HEK293T (cell line): Measurements from ENCODE around the gene SSH3.
A peak's percentile ranks its signal among the peaks of the same experiment; 100 is the strongest.

Experiments
- CTCF ChIA-PET: fragments of 350-600 bp; formaldehyde crosslinking; extraction: SDS; loops from one replicate; lab custom pipeline; 2021; ENCODE audit warnings: antibody characterized with exemption, inconsistent platforms; lab: Yijun Ruan, JAX
- POLR2A ChIA-PET: fragments of 350-600 bp; formaldehyde crosslinking; extraction: SDS; loops from one replicate; lab custom pipeline; 2020; ENCODE audit warnings: antibody characterized with exemption, inconsistent platforms; lab: Yijun Ruan, JAX
- DNase-seq: peaks from one replicate; pipeline ENCODE4 v3.0.0; 2012; ENCODE audit warnings: mixed read lengths; ENCODE audit errors: extremely low spot score
- ARNT ChIP-seq: fragments of 450-650 bp; IDR thresholded peaks from 2 replicates; pipeline ENCODE4 v1.6.1; 2017; ENCODE audit warnings: mild to moderate bottlenecking
- BHLHE40 ChIP-seq: fragments of 450-650 bp; IDR thresholded peaks from 2 replicates; pipeline ENCODE4 v1.6.1; 2016; ENCODE audit warnings: mild to moderate bottlenecking, moderate library complexity, borderline replicate concordance
- CTBP1 ChIP-seq: fragments of 450-650 bp; IDR thresholded peaks from 2 replicates; pipeline ENCODE4 v1.6.1; 2016; ENCODE audit warnings: borderline replicate concordance
- ELF4 ChIP-seq: fragments of 450-650 bp; IDR thresholded peaks from 2 replicates; pipeline ENCODE4 v1.6.1; 2017; ENCODE audit warnings: antibody characterized with exemption
- FOXA1 ChIP-seq: fragments of 450-650 bp; IDR thresholded peaks from 2 replicates; pipeline ENCODE4 v1.6.1; 2016; ENCODE audit warnings: mild to moderate bottlenecking
- FOXK2 ChIP-seq: fragments of 450-650 bp; IDR thresholded peaks from 2 replicates; pipeline ENCODE4 v1.6.1; 2016; ENCODE audit warnings: mild to moderate bottlenecking
- FOXM1 ChIP-seq: fragments of 450-650 bp; IDR thresholded peaks from 2 replicates; pipeline ENCODE4 v1.6.1; 2017; ENCODE audit warnings: mild to moderate bottlenecking, borderline replicate concordance
- HDGF ChIP-seq: fragments of 450-650 bp; IDR thresholded peaks from 2 replicates; pipeline ENCODE4 v1.6.1; 2017; ENCODE audit warnings: antibody characterized with exemption, borderline replicate concordance
- L3MBTL2 ChIP-seq: fragments of 450-650 bp; conservative IDR thresholded peaks from 2 replicates; pipeline ENCODE4 v1.6.1; 2016; ENCODE audit warnings: mild to moderate bottlenecking
- LEF1 ChIP-seq: fragments of 450-650 bp; IDR thresholded peaks from 2 replicates; pipeline ENCODE4 v1.6.1; 2017; ENCODE audit warnings: mild to moderate bottlenecking, borderline replicate concordance
- NFRKB ChIP-seq: fragments of 450-650 bp; IDR thresholded peaks from 2 replicates; pipeline ENCODE4 v1.6.1; 2016; ENCODE audit warnings: mild to moderate bottlenecking, moderate library complexity
- SP1 ChIP-seq: fragments of 450-650 bp; IDR thresholded peaks from 2 replicates; pipeline ENCODE4 v1.6.1; 2017
- SUZ12 ChIP-seq: fragments of 450-650 bp; IDR thresholded peaks from 2 replicates; pipeline ENCODE4 v1.6.1; 2016; ENCODE audit warnings: mild to moderate bottlenecking
- TARDBP ChIP-seq: fragments of 450-650 bp; IDR thresholded peaks from 2 replicates; pipeline ENCODE4 v1.6.1; 2016
- ZNF384 ChIP-seq: fragments of 450-650 bp; IDR thresholded peaks from 2 replicates; pipeline ENCODE4 v1.6.1; 2016
- TF ChIP-seq, protein P1 (sequence below): fragments of 450-650 bp; IDR thresholded peaks from 2 replicates; pipeline ENCODE4 v1.6.1; 2016

Gene SSH3

DNA sequence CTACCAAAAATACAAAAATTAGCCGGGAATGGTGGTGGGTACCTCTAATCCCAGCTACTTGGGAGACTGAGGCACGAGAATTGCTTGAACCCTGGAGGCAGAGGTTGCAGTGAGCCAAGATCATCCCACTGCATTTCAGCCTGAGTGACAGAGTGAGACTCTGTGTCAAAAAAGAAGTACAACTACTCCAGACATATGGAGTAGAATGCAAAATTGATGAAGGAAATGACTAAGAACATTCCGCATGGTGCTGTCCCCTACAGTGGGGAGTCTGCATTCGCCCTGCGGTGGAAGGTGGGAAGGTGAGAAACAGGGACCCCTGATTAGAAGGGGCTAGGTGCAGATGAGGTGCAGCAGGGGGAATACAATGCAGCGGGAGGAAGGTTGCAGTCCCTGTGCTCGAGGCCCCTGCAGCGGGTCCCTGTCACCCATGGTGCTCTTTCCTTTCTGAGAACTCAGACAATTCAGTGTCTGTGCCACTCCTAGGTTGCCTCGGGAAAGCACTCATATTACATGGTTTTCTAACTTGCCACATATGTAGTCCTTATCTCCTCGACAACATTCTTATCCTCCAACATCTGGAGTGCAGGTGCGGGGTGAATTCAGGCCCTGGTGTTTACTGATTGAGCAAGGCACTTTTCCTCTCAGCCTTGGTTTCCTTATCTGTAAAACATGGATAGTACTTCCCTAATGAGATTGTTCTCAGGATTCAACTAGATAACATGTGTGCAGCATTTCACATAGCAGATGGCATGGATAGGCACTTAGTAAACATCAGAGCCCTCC lies 44.8 kb downstream of the SSH3 start:
- DNase-seq, result peak; percentile 3
- ChIA-PET CTCF (interaction anchor here (4.0 to 11.6 kb wide), 2 partner anchors 34 kb away, joined by 26 to 182 read pairs; no protein-coding TSS in a partner anchor), POLR2A (no interaction called here)
- TF ChIP-seq FOXA1 (no peak), ZNF384 (no peak), L3MBTL2 (no peak), SUZ12 (no peak), LEF1 (no peak), CTBP1 (no peak), TARDBP (no peak), HDGF (no peak), FOXK2 (no peak), ELF4 (no peak), FOXM1 (no peak), ARNT (no peak), SP1 (no peak), NFRKB (no peak)
- TF ChIP-seq, protein P1, sequence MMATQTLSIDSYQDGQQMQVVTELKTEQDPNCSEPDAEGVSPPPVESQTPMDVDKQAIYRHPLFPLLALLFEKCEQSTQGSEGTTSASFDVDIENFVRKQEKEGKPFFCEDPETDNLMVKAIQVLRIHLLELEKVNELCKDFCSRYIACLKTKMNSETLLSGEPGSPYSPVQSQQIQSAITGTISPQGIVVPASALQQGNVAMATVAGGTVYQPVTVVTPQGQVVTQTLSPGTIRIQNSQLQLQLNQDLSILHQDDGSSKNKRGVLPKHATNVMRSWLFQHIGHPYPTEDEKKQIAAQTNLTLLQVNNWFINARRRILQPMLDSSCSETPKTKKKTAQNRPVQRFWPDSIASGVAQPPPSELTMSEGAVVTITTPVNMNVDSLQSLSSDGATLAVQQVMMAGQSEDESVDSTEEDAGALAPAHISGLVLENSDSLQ, result no peak

DNA sequence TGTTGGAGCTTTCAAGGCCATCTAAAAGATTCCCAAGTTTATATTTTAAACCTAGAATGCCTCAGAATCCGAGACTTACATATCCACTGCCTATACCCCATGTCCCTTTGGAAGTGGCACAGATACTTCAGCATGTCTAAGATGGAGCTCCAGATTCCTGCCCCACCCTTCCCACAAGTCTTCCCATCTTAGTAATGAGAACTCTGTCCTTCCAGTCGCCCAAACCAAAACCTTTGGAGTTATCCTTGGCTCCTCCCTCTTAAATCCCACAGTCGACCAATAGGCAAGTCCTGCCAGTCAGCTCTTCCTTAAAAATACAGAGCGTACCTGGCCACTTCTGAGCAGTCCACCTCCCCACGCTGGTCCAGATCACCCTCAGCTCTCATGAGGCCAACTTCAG lies 45.7 kb downstream of the SSH3 start:
- no peak for DNase-seq
- ChIA-PET CTCF (interaction anchor here (0.5 to 11.6 kb wide), 2 partner anchors 33 to 1239 kb away, joined by 4 to 182 read pairs; no protein-coding TSS in a partner anchor), POLR2A (interaction anchor here (0.9 kb wide), 1 partner anchor 32 kb away, joined by 4 read pairs; no protein-coding TSS in a partner anchor)
- TF ChIP-seq L3MBTL2 (no peak), SP1 (no peak), SUZ12 (no peak), ARNT (no peak), LEF1 (no peak), FOXA1 (no peak), ZNF384 (no peak), FOXM1 (no peak), FOXK2 (no peak), BHLHE40 (no peak), NFRKB (no peak), CTBP1 (no peak), HDGF (no peak)
- TF ChIP-seq, protein P1, result no peak

DNA sequence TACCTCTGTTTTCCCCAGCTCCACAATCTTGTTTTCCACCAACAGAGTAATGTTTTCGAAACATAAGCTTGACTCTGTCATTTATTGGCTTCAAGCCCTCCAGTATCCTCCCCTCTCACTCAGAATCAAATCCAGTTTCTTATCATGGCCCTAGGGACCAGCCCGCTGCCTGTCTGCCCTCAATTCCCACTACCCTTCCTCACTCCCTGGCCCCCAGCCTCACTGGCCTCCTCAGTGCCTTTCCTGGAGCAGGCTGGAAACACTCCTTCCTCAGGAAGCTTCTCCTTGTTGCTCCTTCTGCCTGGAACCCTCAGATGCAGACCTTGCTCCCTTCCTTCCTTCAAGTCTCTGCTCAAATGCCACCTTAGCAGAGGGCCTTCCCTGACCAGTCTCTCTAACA lies 46.1 kb downstream of the SSH3 start:
- peak; percentile 3 for DNase-seq
- TF ChIP-seq SUZ12 (no peak), FOXA1 (no peak)
- POLR2A ChIA-PET, result interaction anchor here (0.9 kb wide), 1 partner anchor 32 kb away, joined by 4 read pairs; no protein-coding TSS in a partner anchor
- CTCF ChIA-PET, result interaction anchor here (0.5 to 11.6 kb wide), 2 partner anchors 33 to 1239 kb away, joined by 4 to 182 read pairs; no protein-coding TSS in a partner anchor

DNA sequence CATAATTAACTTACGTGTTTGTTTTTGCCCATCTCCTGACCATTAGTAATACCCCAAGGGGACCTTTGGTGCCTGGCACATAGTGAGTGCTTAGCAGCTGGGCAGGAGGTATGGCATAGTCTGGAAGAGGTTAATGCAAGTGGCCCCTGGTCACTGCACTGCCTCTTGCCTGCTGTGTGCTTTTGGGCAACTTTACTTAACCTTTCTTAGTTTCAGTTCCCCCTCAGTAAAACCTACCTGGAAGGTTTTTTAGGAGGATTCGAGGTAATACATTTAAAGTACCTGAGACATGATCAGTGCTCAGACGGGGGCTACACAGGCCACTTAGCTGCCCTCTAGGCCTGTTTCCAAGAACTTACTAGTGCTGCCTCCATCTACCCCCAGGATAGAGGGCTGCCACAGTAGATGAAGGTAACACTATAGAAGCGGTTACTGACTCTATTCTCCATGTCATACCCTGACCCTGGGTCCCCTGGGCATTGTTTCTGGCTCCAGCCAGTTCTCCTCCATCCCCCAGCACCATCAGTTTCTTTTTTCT lies 46.7 kb downstream of the SSH3 start:
- ChIA-PET CTCF (interaction anchor here (0.7 to 11.6 kb wide), 4 partner anchors 17 to 34 kb away, joined by 3 to 182 read pairs (median 4); no protein-coding TSS in a partner anchor), POLR2A (no interaction called here)
- no peak for TF ChIP-seq ZNF384
- no peak for TF ChIP-seq HDGF
- no peak for TF ChIP-seq NFRKB
- TF ChIP-seq FOXK2, result no peak
- TF ChIP-seq ELF4, result no peak
- TF ChIP-seq, protein P1, result no peak
- no peak for TF ChIP-seq L3MBTL2
- no peak for TF ChIP-seq FOXA1
- TF ChIP-seq SUZ12, result no peak
- TF ChIP-seq ARNT, result no peak
- no peak for TF ChIP-seq FOXM1
- TF ChIP-seq TARDBP, result no peak
- no peak for TF ChIP-seq SP1
- TF ChIP-seq BHLHE40, result no peak
- TF ChIP-seq CTBP1, result no peak
- TF ChIP-seq LEF1, result no peak
- DNase-seq, result no peak

DNA sequence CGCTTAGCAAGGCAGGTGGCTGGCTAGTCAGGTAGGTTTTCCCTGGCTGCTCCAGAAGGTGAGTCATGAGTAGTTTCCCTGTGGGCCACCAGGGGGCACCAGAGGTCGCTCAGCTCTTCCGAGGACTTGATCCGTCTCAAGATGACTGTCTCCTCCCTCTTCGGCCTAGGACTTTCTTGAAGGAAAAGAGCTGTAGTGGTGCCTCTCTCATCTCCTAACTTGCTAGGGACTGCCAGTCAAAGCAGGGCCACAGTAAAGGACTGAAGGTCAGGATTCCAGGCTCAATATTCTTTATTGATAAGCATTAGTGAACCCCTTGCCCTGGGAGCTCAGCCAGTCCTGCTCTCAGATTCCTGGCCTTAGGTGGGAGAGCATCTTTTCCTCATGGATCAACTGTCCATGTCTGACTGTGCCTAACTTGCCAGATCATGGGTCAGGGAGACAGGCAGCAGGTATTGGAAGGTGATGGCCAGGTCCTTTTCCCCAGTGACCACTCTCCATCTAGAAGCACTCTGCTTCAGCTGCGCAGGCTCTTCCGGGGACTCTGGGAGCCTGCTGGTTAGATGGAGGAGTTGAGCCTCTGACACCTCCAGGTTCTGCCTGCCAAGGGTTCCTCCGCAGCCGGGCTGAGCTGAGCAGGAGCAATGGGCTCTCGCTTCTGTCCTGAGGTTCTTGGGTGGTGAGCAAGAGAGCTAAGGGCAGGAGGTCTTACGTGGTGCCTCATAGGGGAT lies 48.1 kb downstream of the SSH3 start:
- CTCF ChIA-PET, result interaction anchor here (0.5 to 11.6 kb wide), 18 partner anchors 9 to 1235 kb away, joined by 3 to 182 read pairs (median 4); partner anchors contain the start of genes ANKRD13D and PPP1CA
- peak; percentile 84 for DNase-seq
- POLR2A ChIA-PET, result interaction anchor here (0.8 to 1.4 kb wide), 4 partner anchors 22 to 63 kb away, joined by 3 to 6 read pairs (median 4); partner anchors contain the start of gene PPP1CA
- TF ChIP-seq ZNF384 (no peak), CTBP1 (no peak), FOXM1 (no peak), HDGF (no peak), FOXK2 (no peak), SP1 (no peak), LEF1 (no peak), TARDBP (no peak), NFRKB (no peak)
